Thyroid gland (tissue), 4 donors: ENCODE results near the gene LDLRAD3.

Experiments used
- POLR2A ChIP-seq, 2 donors: fragments of 450-650 bp; IDR thresholded peaks; one replicate each; pipeline ENCODE4 v1.6.1; 2017; ENCODE audit warnings: antibody characterized with exemption in 2 of 2, mild to moderate bottlenecking in 2 of 2, moderate library complexity in 1 of 2
- TF ChIP-seq, protein P1 (sequence below), 6 experiments: fragments of 200-600 bp in 3 of 6; fragments of 450-650 bp in 3 of 6; sonication (generic) in 3 of 6; IDR thresholded peaks; one replicate each; pipeline ENCODE4 v1.5.1; 2016 to 2019; ENCODE audit warnings: antibody characterized with exemption in 6 of 6, mild to moderate bottlenecking in 2 of 6, inconsistent platforms in 1 of 6, moderate library complexity in 1 of 6

DNA sequence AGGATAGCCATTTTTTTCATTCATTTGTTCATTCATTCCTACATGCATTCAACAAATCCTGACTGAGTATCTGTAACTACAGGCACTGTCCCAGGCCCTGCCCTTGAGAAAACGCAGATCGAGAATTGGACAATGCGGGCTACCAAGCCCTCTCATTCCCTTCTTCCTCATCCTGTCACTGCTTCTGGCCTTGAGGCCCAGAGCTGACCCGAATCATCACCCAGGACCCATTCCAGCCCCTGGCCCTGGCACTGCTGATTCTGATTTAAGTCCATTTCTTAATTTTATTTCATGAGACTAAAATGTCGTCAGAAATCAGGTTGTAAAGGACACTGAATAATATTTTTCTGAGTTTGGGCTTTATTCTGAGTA is 321.1 kb downstream of the LDLRAD3 start:
- TF ChIP-seq, protein P1, sequence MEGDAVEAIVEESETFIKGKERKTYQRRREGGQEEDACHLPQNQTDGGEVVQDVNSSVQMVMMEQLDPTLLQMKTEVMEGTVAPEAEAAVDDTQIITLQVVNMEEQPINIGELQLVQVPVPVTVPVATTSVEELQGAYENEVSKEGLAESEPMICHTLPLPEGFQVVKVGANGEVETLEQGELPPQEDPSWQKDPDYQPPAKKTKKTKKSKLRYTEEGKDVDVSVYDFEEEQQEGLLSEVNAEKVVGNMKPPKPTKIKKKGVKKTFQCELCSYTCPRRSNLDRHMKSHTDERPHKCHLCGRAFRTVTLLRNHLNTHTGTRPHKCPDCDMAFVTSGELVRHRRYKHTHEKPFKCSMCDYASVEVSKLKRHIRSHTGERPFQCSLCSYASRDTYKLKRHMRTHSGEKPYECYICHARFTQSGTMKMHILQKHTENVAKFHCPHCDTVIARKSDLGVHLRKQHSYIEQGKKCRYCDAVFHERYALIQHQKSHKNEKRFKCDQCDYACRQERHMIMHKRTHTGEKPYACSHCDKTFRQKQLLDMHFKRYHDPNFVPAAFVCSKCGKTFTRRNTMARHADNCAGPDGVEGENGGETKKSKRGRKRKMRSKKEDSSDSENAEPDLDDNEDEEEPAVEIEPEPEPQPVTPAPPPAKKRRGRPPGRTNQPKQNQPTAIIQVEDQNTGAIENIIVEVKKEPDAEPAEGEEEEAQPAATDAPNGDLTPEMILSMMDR (IDR thresholded peaks at IDR 0.05), result no peak
- TF ChIP-seq POLR2A (IDR thresholded peaks at IDR 0.05), result no peak
